Activated CD8-positive, alpha-beta T cell treated with anti-CD3 and anti-CD28 coated beads, Interleukin-2, amount 10 ng/mL, durations not matched to agents 7 days and 5 days (primary cell): ENCODE measurements around the gene NDEL1. TPM values are rescaled to one million over a fixed set of nuclear protein-coding genes. Genes with fewer than 3 reads are reported as not detected.

ENCODE experiments used
- ATAC-seq: fragments of 150-1000 bp; cut with Tn5 transposase; one replicate; pipeline ENCODE4 v1.10.0; 2021; ENCODE audit warnings: moderate library complexity
- CTCF ChIA-PET: fragments of 350-600 bp; sonication (Branson Sonifier 250); formaldehyde crosslinking; loops from one replicate; lab custom pipeline; 2021; ENCODE audit warnings: antibody characterized with exemption; lab: Charles Lee
- POLR2A ChIA-PET: fragments of 350-600 bp; sonication (Branson Sonifier 250); formaldehyde crosslinking; loops from one replicate; lab custom pipeline; 2021; ENCODE audit warnings: antibody characterized with exemption; lab: Charles Lee
- DNase-seq: peaks from one replicate; pipeline ENCODE4 v3.0.0-alpha.2; 2020
- H3K27ac Mint-ChIP-seq: one replicate; pipeline ENCODE4 v1.8.0; 2021; ENCODE audit warnings: mild to moderate bottlenecking, mixed read lengths
- H3K27me3 Mint-ChIP-seq: one replicate; pipeline ENCODE4 v1.8.0; 2021; ENCODE audit warnings: low read depth, mixed read lengths
- H3K36me3 Mint-ChIP-seq: one replicate; pipeline ENCODE4 v1.8.0; 2021; ENCODE audit warnings: low read depth, mixed read lengths
- H3K4me1 Mint-ChIP-seq: one replicate; pipeline ENCODE4 v1.8.0; 2021; ENCODE audit warnings: low read depth, mixed read lengths
- H3K4me3 Mint-ChIP-seq: one replicate; pipeline ENCODE4 v1.8.0; 2021; ENCODE audit warnings: mild to moderate bottlenecking, mixed read lengths
- H3K9me3 Mint-ChIP-seq: one replicate; pipeline ENCODE4 v1.8.0; 2022; ENCODE audit warnings: mixed read lengths; ENCODE audit not compliant: insufficient read depth
- total RNA-seq, 2 experiments: library from RNA; stranded (reverse); gene quantifications; one replicate each; pipeline ENCODE4 v1.2.3, GENCODE V29; 2021

NDEL1 gene
- total RNA-seq, 2 experiments from 2014 or later, result 48.1 to 52.5 TPM

DNA sequence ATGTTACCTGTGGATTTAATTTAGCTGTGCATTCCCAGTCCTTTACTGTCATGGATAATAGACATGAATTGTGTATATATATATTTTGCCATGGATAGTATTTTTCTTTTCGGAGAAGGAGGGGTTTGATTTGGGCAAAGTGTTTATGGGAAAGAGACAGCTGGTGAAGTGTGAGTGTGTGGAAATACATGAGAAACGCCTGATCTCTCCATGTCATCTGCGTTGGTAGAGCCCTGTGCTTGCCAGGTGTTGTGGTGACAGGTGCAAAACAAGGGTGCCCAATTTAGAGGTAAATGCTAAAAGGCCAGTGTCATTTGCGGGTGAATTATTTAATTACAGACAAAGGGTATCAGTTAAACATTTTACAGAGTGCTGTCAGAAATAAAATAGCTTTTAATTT, 23.4 kb downstream of the NDEL1 start:
- Mint-ChIP-seq H3K36me3 (peaks cover 47% of the 10 kb centered on the region), H3K4me1 (peaks cover 5% of the 10 kb centered on the region), H3K27ac (no peak overlapping the region), H3K27me3 (no peaks in the 10 kb centered on the region), H3K9me3 (no peaks in the 10 kb centered on the region), H3K4me3 (no peak overlapping the region)
- ChIA-PET POLR2A (no interaction called here), CTCF (interaction anchor here (1.0 kb wide), 1 partner anchor 49 kb away, joined by 3 read pairs; no protein-coding TSS in a partner anchor)
- ATAC-seq (no peak), DNase-seq (no peak)

DNA sequence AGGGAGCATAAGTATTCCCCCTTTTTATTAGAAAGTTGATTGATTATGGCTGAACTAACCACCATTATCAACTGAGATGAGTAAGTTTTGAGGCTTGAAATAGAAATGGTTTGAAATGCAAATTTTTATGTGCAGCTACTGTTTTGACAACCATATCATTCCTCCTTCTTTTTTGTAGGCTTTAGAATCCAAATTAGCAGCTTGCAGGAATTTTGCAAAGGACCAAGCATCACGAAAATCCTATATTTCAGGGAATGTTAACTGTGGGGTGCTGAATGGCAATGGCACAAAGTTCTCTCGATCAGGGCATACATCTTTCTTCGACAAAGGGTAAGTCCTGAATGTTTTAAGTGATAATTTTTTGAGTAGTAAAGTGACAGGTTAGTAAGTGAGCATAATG, 24.1 kb downstream of the NDEL1 start:
- CTCF ChIA-PET, result no interaction called here
- H3K4me3 Mint-ChIP-seq, result no peak overlapping the region
- H3K9me3 Mint-ChIP-seq, result no peaks in the 10 kb centered on the region
- no peaks in the 10 kb centered on the region for H3K27me3 Mint-ChIP-seq
- ATAC-seq (no peak), DNase-seq (no peak)
- POLR2A ChIA-PET, result no interaction called here
- no peak overlapping the region for H3K27ac Mint-ChIP-seq
- H3K36me3 Mint-ChIP-seq, result peaks cover 44% of the 10 kb centered on the region
- peaks cover 5% of the 10 kb centered on the region for H3K4me1 Mint-ChIP-seq

DNA sequence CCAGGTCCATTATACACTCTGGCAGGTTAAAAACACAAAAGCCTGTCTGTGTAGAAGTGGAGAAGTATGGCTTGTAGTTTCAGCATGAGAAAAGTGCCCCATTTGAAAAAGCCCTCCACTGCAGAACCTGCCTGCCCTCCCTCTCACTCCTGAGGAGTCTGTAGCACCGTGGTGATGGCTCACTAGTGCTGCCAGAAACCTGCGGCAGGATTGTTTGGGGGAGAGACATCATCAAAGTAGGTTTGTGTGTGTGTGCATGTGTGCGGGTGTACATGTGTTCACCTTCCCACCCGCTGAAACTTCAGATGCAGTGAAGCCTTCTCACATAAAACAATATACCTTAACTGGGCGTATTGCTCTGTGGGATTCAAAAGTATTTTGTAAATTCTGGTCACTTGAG, 26.9 kb downstream of the NDEL1 start:
- Mint-ChIP-seq H3K27me3 (no peaks in the 10 kb centered on the region), H3K9me3 (no peaks in the 10 kb centered on the region), H3K27ac (no peak overlapping the region), H3K4me3 (no peak overlapping the region), H3K36me3 (peaks cover 29% of the 10 kb centered on the region), H3K4me1 (no peaks in the 10 kb centered on the region)
- POLR2A ChIA-PET, result no interaction called here
- ATAC-seq, result no peak
- CTCF ChIA-PET, result no interaction called here
- no peak for DNase-seq

DNA sequence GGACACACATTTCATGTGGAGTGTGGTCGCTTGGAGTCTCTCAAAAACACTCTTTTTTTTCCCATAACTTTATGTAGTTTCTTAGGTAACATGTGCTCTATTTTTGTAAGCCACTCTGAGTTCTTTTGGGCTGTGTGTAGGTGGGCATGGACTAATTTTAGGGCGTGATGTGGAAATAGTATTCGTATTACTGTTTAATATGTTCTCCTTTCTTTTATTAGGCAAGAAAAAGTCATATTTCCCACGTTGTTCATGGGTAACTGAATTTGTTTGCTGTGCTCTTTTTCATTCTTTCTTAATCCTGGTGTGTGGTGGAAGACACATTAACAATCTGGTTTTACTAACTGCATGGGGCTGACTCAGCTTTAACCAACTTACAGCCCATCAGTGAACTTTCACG, 27.4 kb downstream of the NDEL1 start:
- Mint-ChIP-seq H3K9me3 (no peaks in the 10 kb centered on the region), H3K27me3 (no peaks in the 10 kb centered on the region), H3K4me3 (no peak overlapping the region), H3K36me3 (peaks cover 32% of the 10 kb centered on the region), H3K27ac (no peak overlapping the region), H3K4me1 (no peaks in the 10 kb centered on the region)
- DNase-seq (no peak), ATAC-seq (no peak)
- ChIA-PET CTCF (interaction anchor here (1.4 kb wide), 1 partner anchor 53 kb away, joined by 5 read pairs; no protein-coding TSS in a partner anchor), POLR2A (no interaction called here)

DNA sequence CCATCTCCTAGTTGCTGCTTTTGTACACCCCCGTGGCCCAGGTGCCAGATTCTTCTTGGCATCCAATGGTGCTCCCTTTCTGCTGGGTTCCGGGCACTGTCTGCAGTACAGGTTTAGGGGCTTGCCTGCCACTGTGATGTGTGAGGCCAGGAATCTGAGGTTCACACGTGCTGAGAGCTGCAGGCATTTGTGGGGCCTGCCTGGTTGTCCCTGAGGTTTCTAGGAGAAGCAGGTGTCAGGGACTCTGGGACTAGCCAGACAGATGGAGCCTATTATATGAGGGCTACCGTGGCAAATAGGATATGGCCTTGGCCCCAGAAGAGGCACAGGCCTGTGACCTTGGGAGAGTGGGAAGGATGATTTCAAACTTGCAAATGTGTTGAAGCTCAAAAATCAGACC, 29.3 kb downstream of the NDEL1 start:
- no peak overlapping the region for H3K27ac Mint-ChIP-seq
- H3K4me1 Mint-ChIP-seq, result no peaks in the 10 kb centered on the region
- no peak for DNase-seq
- ChIA-PET CTCF (interaction anchor here (1.0 kb wide), 1 partner anchor 28 kb away, joined by 3 read pairs; no protein-coding TSS in a partner anchor), POLR2A (interaction anchor here (0.6 kb wide), 1 partner anchor 274 kb away, joined by 3 read pairs; no protein-coding TSS in a partner anchor)
- H3K4me3 Mint-ChIP-seq, result no peak overlapping the region
- peaks cover 27% of the 10 kb centered on the region for H3K36me3 Mint-ChIP-seq
- ATAC-seq, result no peak
- H3K9me3 Mint-ChIP-seq, result no peaks in the 10 kb centered on the region
- H3K27me3 Mint-ChIP-seq, result no peaks in the 10 kb centered on the region

DNA sequence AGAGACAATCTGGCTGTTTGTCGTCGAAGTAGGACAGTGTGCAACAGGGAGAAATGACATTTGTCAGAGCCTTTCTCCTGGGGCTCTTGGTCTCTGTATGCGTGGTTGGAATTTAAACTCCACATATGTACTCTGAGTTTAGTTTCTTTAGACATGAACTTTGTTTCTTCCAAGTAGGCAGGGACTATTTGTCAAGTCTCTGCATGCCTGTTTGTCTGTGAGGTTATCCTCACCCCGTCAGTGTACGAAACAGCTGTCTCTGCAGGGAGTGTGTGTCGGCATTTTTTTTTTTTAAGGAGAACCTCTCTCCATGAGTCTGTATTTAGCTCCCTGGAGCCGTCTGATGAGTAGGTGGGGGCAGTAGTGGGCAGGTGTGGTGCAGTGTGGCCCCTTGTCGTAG, 29.7 kb downstream of the NDEL1 start:
- ATAC-seq (no peak), DNase-seq (no peak)
- ChIA-PET POLR2A (interaction anchor here (0.6 kb wide), 1 partner anchor 273 kb away, joined by 3 read pairs; no protein-coding TSS in a partner anchor), CTCF (no interaction called here)
- Mint-ChIP-seq H3K9me3 (no peaks in the 10 kb centered on the region), H3K4me1 (no peaks in the 10 kb centered on the region), H3K4me3 (no peak overlapping the region), H3K36me3 (peaks cover 29% of the 10 kb centered on the region), H3K27ac (no peak overlapping the region), H3K27me3 (no peaks in the 10 kb centered on the region)

DNA sequence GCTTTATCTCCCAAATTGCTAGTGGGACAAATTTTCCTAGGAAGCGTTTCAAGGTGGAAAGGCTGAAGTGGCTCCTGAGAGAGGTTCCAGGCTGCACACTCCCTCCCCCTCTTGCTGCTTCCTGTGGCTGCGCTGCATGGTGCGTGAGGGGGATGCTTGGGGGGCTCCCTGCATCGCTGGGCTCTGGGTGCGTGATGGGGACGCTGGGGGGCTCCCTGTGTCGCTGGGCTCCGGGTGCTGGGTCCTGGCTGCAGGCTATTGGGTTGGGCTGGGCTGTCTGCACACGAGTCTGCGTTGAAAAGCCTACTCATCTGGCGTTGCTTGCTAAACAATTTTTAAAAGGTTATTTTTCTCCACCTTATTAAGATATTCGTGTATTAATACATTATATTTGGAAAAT, 30.1 kb downstream of the NDEL1 start:
- no peak overlapping the region for H3K4me3 Mint-ChIP-seq
- peaks cover 29% of the 10 kb centered on the region for H3K36me3 Mint-ChIP-seq
- H3K27ac Mint-ChIP-seq, result no peak overlapping the region
- ChIA-PET POLR2A (no interaction called here), CTCF (no interaction called here)
- DNase-seq (no peak), ATAC-seq (no peak)
- no peaks in the 10 kb centered on the region for H3K9me3 Mint-ChIP-seq
- H3K4me1 Mint-ChIP-seq, result no peaks in the 10 kb centered on the region
- H3K27me3 Mint-ChIP-seq, result no peaks in the 10 kb centered on the region

DNA sequence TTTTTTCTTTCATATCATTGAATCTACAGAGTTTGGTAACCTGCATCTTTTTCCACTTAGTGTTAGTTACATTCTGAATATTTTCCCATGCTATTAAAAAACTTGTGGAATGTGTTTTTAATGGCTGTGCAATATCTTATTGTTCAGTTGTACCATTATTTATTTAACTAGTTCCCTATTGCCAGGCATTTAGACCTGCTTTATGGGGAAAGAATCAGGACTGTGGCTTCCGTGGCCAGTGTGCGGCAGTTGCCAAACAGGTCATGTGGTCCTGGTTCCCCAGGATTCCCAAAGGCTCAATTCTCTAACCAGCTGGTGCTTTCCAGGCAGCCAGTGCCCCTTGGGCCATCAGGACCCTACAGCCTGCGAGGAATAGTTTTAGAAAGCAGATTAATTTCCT, 30.8 kb downstream of the NDEL1 start:
- no peaks in the 10 kb centered on the region for H3K27me3 Mint-ChIP-seq
- ATAC-seq, result no peak
- CTCF ChIA-PET, result no interaction called here
- POLR2A ChIA-PET, result no interaction called here
- DNase-seq, result no peak
- no peak overlapping the region for H3K27ac Mint-ChIP-seq
- H3K9me3 Mint-ChIP-seq, result no peaks in the 10 kb centered on the region
- H3K4me3 Mint-ChIP-seq, result no peak overlapping the region
- H3K4me1 Mint-ChIP-seq, result no peaks in the 10 kb centered on the region
- peaks cover 32% of the 10 kb centered on the region for H3K36me3 Mint-ChIP-seq

DNA sequence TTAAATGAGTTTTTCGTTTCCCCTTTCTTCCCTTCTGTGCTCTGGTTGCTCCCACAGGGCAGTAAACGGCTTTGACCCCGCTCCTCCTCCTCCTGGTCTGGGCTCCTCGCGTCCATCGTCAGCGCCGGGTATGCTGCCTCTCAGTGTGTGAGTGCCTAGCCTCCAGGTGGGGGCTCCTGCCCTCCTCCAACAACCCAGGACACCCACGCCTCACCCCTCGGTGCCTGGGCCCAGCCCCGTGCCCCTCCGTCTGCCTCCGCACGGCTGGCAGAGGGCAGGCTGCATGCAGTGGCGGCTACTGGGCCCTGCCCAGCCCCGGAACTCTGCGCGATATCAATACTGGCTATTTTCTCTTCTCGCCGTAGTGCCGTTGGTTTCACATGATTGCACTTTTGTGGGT, 31.2 kb downstream of the NDEL1 start:
- no peaks in the 10 kb centered on the region for H3K4me1 Mint-ChIP-seq
- H3K9me3 Mint-ChIP-seq, result no peaks in the 10 kb centered on the region
- DNase-seq (no peak), ATAC-seq (no peak)
- no peak overlapping the region for H3K27ac Mint-ChIP-seq
- no peak overlapping the region for H3K4me3 Mint-ChIP-seq
- CTCF ChIA-PET, result no interaction called here
- peaks cover 33% of the 10 kb centered on the region for H3K36me3 Mint-ChIP-seq
- H3K27me3 Mint-ChIP-seq, result no peaks in the 10 kb centered on the region
- POLR2A ChIA-PET, result no interaction called here

DNA sequence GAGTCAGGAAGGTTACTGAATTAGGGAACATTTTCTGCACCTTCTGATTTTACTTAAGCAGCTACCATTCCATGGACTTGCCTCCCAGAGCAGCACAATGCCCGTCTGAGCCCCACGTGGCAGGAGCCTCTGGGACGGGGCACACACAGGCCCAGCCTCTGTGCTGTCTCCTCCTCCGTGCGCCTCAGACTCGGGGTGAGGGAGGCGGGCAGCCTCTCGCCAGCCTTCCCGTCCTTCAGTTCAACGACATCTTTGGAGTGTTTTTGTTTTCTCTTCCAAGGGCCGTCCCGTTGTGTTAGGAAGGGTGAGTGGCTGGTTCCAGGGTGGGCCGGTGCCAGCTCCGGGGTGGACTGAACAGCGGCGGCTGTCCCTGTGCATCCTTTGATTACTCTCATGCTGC, 31.8 kb downstream of the NDEL1 start:
- H3K4me3 Mint-ChIP-seq, result no peak overlapping the region
- H3K4me1 Mint-ChIP-seq, result no peaks in the 10 kb centered on the region
- H3K36me3 Mint-ChIP-seq, result peaks cover 33% of the 10 kb centered on the region
- H3K27me3 Mint-ChIP-seq, result no peaks in the 10 kb centered on the region
- H3K27ac Mint-ChIP-seq, result no peak overlapping the region
- CTCF ChIA-PET, result no interaction called here
- no peaks in the 10 kb centered on the region for H3K9me3 Mint-ChIP-seq
- DNase-seq (no peak), ATAC-seq (no peak)
- POLR2A ChIA-PET, result interaction anchor here (0.6 to 0.7 kb wide), 2 partner anchors 136 to 428 kb away, joined by 3 to 4 read pairs; no protein-coding TSS in a partner anchor

DNA sequence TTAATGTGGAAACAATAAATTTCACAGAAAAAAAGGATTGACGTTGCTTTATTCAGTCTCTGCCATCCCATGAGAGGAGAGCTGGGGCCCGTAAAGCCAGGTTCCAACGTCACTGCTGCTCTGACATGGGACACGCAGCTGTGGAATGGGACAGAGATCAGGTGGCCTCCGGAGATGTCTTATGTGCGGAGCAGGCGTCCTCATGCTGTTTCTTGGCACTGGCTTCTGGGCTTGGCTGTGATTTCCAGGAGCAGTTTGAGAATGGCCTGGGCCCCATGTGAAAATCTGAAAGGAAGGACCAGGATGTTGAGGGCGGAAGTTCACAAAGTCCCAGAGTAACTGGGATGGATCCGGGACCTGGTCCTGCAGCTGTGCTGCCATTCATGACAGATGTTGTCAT, 32.4 kb downstream of the NDEL1 start:
- ATAC-seq, result no peak
- Mint-ChIP-seq H3K27me3 (no peaks in the 10 kb centered on the region), H3K9me3 (no peaks in the 10 kb centered on the region), H3K36me3 (peaks cover 33% of the 10 kb centered on the region), H3K27ac (no peak overlapping the region), H3K4me1 (no peaks in the 10 kb centered on the region), H3K4me3 (no peak overlapping the region)
- CTCF ChIA-PET, result no interaction called here
- POLR2A ChIA-PET, result interaction anchor here (0.7 kb wide), 1 partner anchor 428 kb away, joined by 4 read pairs; no protein-coding TSS in a partner anchor
- DNase-seq, result no peak

DNA sequence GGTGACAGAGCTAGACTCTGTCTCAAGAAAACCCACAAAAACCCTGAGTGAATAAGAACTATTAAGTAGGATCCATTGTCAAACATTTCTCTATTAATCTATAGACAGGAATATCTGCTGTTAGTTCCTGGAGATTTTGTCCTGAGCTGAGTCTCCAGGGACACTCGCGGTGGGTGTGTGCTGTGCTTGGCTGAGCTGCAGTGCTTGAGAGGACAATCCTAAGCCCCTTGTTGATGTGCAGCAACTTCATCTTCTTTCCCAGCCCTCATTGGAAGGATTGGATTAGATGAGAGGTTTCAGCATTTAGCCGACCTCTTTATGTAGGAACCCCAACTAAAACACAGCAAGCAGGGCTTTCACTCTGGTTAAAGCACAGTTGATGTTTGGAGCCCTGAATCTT, 33.3 kb downstream of the NDEL1 start:
- H3K4me3 Mint-ChIP-seq, result no peak overlapping the region
- H3K36me3 Mint-ChIP-seq, result peaks cover 31% of the 10 kb centered on the region
- ATAC-seq (no peak), DNase-seq (no peak)
- no peaks in the 10 kb centered on the region for H3K9me3 Mint-ChIP-seq
- ChIA-PET CTCF (no interaction called here), POLR2A (no interaction called here)
- H3K27ac Mint-ChIP-seq, result no peak overlapping the region
- H3K4me1 Mint-ChIP-seq, result no peaks in the 10 kb centered on the region
- H3K27me3 Mint-ChIP-seq, result no peaks in the 10 kb centered on the region

DNA sequence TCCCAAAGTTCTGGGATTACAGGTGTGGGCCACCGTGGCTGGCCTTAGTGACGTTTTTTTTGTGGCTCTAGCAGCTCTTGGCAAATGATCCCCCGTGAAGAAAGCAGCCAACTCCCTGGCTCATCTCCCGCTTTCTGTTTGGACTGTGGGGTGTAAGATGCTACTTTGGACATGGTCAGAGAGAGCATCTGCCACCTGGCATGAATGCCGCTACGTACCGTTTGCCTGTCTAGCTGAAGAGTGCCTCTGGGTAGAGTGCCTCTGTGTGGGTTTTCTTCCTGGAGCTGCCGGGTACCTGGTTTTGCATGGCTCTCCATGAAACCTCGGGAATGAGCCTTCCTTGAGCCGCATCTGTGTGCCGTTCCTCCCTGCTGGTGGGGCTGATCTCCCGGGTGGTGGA, 34.3 kb downstream of the NDEL1 start:
- no peaks in the 10 kb centered on the region for H3K27me3 Mint-ChIP-seq
- H3K4me1 Mint-ChIP-seq, result no peaks in the 10 kb centered on the region
- no peak for ATAC-seq
- no peak for DNase-seq
- ChIA-PET CTCF (no interaction called here), POLR2A (no interaction called here)
- H3K9me3 Mint-ChIP-seq, result no peaks in the 10 kb centered on the region
- H3K27ac Mint-ChIP-seq, result no peak overlapping the region
- peaks cover 31% of the 10 kb centered on the region for H3K36me3 Mint-ChIP-seq
- no peak overlapping the region for H3K4me3 Mint-ChIP-seq
